ENCODE results near the gene RFX8. TPM values are rescaled to one million over a fixed set of nuclear protein-coding genes. Genes with fewer than 3 reads are reported as not detected.

RFX8 gene
- total RNA-seq, 1 experiment from 2014 or later: not detected

- ChIA-PET POLR2A (ENCODE audit: low non-redundant PET) (interaction anchor here (0.7 kb wide), 1 partner anchor 255 kb away, joined by 4 read pairs; no protein-coding TSS in a partner anchor), CTCF (interaction anchor here (0.7 kb wide), 1 partner anchor 465 kb away, joined by 3 read pairs; no protein-coding TSS in a partner anchor)
- H3K4me3 ChIP-seq (ENCODE audit: low read depth, low read length, poor library complexity, severe bottlenecking): no peak overlapping the region
- H3K4me1 ChIP-seq (ENCODE audit: insufficient read depth, low read length, poor library complexity, severe bottlenecking): no peaks in the 10 kb centered on the region
- TF ChIP-seq, protein P1, sequence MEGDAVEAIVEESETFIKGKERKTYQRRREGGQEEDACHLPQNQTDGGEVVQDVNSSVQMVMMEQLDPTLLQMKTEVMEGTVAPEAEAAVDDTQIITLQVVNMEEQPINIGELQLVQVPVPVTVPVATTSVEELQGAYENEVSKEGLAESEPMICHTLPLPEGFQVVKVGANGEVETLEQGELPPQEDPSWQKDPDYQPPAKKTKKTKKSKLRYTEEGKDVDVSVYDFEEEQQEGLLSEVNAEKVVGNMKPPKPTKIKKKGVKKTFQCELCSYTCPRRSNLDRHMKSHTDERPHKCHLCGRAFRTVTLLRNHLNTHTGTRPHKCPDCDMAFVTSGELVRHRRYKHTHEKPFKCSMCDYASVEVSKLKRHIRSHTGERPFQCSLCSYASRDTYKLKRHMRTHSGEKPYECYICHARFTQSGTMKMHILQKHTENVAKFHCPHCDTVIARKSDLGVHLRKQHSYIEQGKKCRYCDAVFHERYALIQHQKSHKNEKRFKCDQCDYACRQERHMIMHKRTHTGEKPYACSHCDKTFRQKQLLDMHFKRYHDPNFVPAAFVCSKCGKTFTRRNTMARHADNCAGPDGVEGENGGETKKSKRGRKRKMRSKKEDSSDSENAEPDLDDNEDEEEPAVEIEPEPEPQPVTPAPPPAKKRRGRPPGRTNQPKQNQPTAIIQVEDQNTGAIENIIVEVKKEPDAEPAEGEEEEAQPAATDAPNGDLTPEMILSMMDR (conservative IDR thresholded peaks at IDR 0.05; ENCODE audit: low read depth, low read length): no peak
- no peak for TF ChIP-seq EZH2 (IDR thresholded peaks at IDR 0.05; ENCODE audit: borderline replicate concordance, low read depth, low read length, poor library complexity, severe bottlenecking)
- no peaks in the 10 kb centered on the region for H3K9me3 ChIP-seq (ENCODE audit: low read depth, low read length, poor library complexity, severe bottlenecking)
- BruUV-seq (replicated peaks): no TSS peak
- no peaks in the 10 kb centered on the region for H3K36me3 ChIP-seq (ENCODE audit: insufficient read depth, low read length, poor library complexity, severe bottlenecking)
- H3K27ac ChIP-seq (ENCODE audit: low read depth, low read length, poor library complexity, severe bottlenecking): no peak overlapping the region
- intact Hi-C loops (cut with micrococcal nuclease; ENCODE audit: unreplicated experiment): no loop called here
- DNase-seq (ENCODE audit: low spot score): no peak
- H3K27me3 ChIP-seq (replicated peaks; ENCODE audit: insufficient read depth, low read depth, low read length, poor library complexity): no peaks in the 10 kb centered on the region
Measured at GRCh38 chr2:101486994-101487393, 12.1 kb upstream of the RFX8 start.

GRCh38 chr2:101486258-101486701 lies 11.4 kb upstream of the RFX8 start:
- intact Hi-C loops (cut with micrococcal nuclease; ENCODE audit: unreplicated experiment): no loop called here
- no peak for DNase-seq (ENCODE audit: low spot score)
- TF ChIP-seq, protein P1 (conservative IDR thresholded peaks at IDR 0.05; ENCODE audit: low read depth, low read length): no peak
- TF ChIP-seq EZH2 (IDR thresholded peaks at IDR 0.05; ENCODE audit: borderline replicate concordance, low read depth, low read length, poor library complexity, severe bottlenecking): no peak
- Histone ChIP-seq H3K4me3 (ENCODE audit: low read depth, low read length, poor library complexity, severe bottlenecking) (no peak overlapping the region), H3K36me3 (ENCODE audit: insufficient read depth, low read length, poor library complexity, severe bottlenecking) (no peaks in the 10 kb centered on the region), H3K27me3 (replicated peaks; ENCODE audit: insufficient read depth, low read depth, low read length, poor library complexity) (no peaks in the 10 kb centered on the region), H3K9me3 (ENCODE audit: low read depth, low read length, poor library complexity, severe bottlenecking) (no peaks in the 10 kb centered on the region), H3K4me1 (ENCODE audit: insufficient read depth, low read length, poor library complexity, severe bottlenecking) (no peaks in the 10 kb centered on the region), H3K27ac (ENCODE audit: low read depth, low read length, poor library complexity, severe bottlenecking) (no peak overlapping the region)
- ChIA-PET POLR2A (ENCODE audit: low non-redundant PET) (no interaction called here), CTCF (no interaction called here)
- BruUV-seq (replicated peaks): no TSS peak

DNA sequence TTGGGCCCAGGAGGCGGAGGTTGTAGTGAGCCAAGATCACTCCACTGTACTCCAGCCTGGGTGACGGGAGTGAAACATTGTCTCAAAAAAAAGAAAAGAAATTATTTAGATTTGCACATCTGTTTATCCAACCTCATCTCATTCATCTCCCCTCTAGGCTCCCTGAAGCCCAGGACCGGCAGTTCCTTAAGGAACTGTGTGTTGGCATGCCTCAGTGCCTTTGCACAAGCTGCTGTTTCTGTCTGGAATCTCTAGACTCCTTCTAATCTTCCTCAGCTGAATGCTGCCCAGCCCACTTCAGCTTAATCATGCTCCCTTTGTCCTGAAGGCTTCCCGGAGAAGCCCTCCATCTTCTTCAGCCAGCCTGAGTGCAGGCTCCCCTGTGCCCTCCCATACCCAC lies 10.9 kb upstream of the RFX8 start:
- Histone ChIP-seq H3K9me3 (ENCODE audit: low read depth, low read length, poor library complexity, severe bottlenecking) (no peaks in the 10 kb centered on the region), H3K27me3 (replicated peaks; ENCODE audit: insufficient read depth, low read depth, low read length, poor library complexity) (no peaks in the 10 kb centered on the region), H3K4me1 (ENCODE audit: insufficient read depth, low read length, poor library complexity, severe bottlenecking) (no peaks in the 10 kb centered on the region), H3K27ac (ENCODE audit: low read depth, low read length, poor library complexity, severe bottlenecking) (no peak overlapping the region), H3K4me3 (ENCODE audit: low read depth, low read length, poor library complexity, severe bottlenecking) (no peak overlapping the region), H3K36me3 (ENCODE audit: insufficient read depth, low read length, poor library complexity, severe bottlenecking) (no peaks in the 10 kb centered on the region)
- ChIA-PET POLR2A (ENCODE audit: low non-redundant PET) (no interaction called here), CTCF (no interaction called here)
- no TSS peak for BruUV-seq (replicated peaks)
- TF ChIP-seq EZH2 (IDR thresholded peaks at IDR 0.05; ENCODE audit: borderline replicate concordance, low read depth, low read length, poor library complexity, severe bottlenecking): no peak
- TF ChIP-seq, protein P1 (conservative IDR thresholded peaks at IDR 0.05; ENCODE audit: low read depth, low read length): no peak
- intact Hi-C loops (cut with micrococcal nuclease; ENCODE audit: unreplicated experiment): no loop called here
- DNase-seq (ENCODE audit: low spot score): no peak

All from A673 (cell line).